DMS79 (cell line): ENCODE measurements around the gene FNDC3A.
"Not testable (repeated sequence)": the region's sequence is repeated elsewhere in the genome, so short reads cannot be mapped to it uniquely, and the experiment has no call there.

Experiments
- DNase-seq: peaks from one replicate; lab custom pipeline; 2025; lab: John Stamatoyannopoulos, UW

The FNDC3A gene

DNA sequence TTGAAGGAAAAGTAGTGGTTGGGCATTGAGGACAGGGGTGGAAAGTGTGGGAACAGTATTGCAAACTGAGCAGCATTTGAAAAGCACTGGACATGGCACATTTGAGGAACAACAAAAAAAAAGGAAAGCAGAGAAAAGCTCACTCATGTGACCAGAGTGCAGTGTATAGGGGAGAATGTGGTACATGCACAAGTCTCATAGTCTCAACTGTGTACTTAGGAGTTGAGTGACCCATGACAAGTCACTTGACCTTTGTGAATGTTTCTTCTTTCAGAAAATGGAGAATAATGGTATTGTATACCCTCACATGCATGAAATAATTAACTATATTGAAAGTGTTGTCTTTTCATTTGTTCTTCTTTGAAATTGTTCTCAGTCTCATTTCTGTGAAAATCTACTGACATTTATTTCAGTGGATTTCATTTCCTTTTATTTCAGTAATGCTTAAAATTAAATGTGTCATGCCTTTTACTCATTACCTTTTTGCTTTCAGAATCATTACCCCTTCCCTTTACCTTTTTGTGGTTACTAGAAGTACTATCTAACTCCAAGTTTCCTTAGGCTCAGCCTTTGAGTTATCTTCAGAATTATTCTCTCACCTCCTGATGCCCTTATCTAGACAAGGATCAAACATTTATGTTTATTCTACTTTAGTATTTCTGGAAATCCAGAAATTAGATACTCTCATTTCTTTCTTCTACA lies 165.3 kb downstream of the FNDC3A start:
- DNase-seq = no peak

DNA sequence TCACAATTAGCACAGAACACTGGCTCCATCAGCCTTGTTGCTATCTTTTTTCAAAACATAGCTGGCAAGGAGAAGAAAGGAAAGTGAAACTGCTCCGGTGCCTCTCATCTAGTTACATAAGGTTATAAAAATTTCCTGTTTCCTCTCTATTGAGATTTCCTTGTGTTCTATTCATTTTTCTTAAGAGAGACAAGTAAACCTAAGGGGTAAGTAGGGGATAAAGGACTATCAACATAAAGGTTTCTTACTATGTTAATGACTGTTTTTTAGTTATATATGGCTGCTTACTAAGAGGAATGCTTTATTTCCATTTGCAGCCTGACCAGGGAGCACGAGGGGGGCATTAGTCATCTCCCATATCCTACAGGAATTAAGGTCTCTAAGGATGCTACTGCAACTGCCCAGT lies 171.2 kb downstream of the FNDC3A start:
- DNase-seq = no peak

DNA sequence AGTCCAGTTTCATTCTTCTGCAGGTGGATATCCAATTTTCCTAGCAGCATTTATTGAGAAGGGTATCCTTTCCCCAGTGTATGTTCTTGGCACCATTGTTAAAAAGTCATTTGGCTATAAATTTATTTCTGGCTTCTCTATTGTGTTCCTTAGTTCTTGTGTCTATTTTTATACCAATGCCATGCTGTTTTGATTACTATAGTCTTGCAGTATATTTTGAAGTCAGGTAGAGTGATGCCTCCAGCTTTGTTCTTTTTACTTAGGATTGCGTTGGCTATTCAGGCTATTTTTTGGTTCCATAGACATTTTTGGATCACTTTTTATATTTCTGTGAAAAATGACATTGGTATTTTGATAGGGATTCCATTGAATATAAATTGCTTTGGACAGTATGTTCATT lies 172.7 kb downstream of the FNDC3A start:
- no peak for DNase-seq

DNA sequence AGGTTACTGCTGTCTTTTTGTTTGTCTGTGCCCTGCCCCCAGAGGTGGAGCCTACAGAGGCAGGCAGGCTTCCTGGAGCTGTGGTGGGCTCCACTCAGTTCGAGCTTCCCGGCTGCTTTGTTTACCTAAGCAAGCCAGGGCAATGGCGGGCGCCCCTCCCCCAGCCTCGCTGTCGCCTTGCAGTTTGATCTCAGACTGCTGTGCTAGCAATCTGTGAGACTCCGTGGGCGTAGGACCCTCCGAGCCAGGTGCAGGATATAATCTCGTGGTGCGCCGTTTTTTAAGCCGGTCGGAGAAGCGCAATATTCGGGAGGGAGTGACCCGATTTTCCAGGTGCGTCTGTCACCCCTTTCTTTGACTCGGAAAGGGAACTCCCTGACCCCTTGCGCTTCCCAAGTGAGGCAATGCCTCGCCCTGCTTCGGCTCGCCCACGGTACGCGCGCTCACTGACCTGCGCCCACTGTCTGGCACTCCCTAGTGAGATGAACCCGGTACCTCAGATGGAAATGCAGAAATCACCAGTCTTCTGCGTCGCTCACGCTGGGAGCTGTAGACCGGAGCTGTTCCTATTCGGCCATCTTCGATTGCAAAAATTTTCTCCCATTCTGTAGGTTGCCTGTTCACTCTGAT lies 182.4 kb downstream of the FNDC3A start:
- DNase-seq = not testable (repeated sequence)

DNA sequence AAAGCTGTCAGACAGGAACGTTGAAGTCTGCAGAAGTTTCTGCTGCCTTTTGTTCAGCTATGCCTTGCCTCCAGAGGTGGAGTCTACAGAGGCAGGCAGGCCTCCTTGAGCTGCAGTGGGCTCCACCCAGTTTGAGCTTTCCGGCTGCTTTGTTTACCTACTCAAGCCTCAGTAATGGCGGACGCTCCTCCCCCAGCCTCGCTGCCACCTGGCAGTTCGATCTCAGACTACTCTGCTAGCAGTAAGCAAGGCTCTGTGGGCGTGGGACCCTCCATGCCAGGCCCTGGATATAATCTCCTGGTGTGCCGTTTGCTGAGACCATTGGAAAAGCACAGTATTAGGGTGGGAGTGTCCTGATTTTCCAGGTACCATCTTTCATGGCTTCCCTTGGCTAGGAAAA lies 187.4 kb downstream of the FNDC3A start:
- not testable (repeated sequence) for DNase-seq

DNA sequence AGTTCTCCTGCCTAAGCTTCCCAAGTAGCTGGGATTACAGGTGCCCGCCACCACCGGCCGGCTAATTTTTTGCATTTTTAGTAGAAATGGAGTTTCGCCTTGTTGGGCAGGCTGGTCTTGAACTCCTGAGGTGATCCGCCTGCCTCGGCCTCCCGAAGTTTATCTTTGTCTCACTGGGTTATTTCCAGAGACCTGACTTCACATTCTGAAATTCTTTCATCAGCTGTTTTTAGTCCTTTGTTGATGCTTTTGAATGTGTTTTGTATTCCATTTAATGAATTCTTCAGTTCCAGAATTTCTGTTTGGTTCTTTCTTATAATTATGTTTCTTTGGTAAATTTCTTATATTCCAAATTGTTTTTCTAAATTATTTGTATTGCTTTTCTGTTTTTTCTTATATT lies 189.0 kb downstream of the FNDC3A start:
- no peak for DNase-seq

DNA sequence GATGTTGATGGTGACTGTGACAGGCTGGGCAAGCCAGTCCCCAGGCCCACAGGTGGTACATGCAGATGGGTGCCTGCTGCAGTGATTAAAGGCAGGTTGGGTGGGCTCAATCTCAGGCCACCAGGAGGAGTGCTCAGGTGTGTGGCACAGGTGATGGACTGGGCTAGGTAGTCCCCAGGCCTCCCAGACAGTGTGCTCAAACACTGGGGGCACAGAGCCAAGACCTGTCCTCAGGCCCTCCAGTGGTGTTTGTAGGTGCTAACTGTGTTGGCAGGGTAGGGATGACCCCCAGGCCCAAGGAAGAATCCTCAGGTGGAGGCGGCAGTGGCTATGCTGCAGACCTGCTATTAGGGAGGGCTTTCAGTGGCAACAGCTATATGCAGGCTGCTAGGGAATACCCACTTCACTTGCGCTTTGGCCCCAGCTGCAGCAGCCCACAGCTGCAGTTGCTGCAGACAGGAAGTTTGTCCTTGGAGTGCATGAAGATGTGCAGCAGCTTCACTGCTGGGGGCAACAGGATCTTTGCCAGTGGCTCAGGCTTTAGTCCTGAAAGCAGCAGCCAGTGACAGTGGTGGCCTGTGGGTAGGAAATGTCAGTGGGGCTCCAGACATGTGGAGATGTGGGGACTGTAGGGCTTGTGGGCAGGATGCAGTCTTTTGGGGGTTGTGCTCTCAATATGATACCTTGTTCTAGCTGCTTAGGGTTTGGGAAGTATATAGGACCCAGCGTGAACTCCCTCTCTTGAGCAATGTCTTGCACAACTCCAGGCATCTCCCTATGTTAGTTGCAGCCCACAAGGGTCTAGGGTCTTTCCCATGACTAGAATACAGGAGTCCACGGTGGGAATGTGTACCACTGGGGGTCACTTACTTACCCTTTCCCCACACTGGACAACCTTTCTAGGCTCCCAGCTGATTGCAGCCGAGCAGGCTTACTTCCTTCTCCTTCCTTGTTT lies 190.4 kb downstream of the FNDC3A start:
- no peak for DNase-seq

DNA sequence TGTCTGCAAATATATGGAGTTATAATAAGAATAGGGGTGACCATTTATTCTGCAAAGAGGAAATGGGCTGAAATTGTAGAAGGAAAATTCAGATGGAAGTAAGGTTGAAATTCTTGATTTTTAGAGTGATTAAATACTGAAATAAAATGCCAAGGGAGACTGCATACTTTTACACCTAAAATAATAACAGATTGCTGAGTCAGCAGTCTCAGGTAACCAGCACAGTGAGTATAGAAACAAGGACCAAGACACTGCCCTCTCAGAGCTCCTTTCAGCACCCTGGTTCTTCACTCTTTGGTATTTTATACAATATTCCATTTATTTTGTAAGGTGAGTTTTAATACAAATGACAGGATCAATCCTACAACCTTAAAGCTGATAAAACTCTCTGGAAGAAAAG lies 195.6 kb downstream of the FNDC3A start:
- DNase-seq = no peak

DNA sequence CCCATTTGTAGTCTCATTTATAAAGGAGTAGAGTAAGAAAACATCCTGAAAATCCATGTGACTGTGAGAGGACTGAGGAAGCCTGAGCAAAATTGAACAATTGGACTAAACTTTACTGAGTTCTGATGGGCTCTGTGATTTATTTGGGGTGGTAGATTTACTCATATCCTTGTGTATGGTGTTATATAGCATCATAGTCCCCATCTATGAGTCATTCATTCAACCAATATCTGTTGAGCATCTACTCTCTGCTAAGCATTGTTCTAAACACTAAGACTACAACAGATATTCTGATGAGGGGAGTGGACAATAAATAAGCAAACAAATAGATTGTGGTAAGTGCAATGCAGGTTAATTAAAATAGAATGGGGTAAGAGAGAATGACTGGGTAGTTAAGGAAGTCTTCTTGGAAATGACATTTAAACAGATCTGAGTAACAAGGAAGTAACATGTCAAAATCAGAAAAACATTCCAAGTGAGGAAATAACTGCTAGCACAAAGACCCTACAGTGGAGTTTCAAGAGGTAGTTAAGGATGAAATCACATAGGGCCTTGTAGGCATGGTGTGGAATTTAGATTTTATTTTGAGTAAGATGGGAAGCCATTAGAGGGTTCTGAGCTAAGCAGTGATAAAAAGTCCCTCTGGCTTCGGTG lies 208.1 kb downstream of the FNDC3A start:
- DNase-seq = no peak

DNA sequence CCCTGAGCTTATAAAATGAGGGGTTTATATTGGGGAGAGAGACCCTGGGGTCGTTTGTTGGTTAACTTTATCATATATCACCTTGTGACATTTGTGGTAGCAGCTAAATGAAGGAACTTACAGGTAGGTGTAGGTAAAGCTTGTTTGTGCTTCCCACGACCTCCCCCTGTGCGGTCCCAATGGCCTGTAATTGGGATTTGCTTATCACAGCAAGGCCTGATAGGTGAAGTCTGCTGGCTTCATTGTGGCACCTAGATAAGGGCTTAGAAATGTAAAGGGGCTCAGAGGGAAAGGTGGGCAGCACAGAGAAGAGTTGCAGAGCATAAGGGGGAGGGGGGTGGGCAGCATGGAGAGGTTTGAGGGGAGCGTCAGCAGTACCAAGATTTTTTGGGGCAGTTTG lies 208.9 kb downstream of the FNDC3A start:
- DNase-seq = no peak

DNA sequence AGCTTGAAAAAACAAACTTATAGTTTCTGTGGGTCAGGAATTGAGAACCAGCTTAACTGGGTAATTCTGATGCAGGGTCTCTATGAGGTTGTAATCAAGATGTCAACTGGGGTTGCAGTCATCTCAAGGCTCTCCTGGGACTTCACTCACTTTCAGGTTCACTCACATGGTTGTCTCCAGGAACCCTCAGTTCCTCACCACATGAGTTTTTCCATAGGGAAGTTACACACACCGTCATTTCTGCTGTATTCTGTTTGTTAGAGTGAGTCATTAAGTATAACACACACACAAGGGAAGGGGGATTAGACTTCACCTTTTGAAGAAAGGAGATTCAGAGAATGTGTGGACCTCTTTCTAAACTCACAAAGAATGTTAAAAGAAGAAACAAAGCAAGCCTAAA lies 209.6 kb downstream of the FNDC3A start:
- DNase-seq = no peak

DNA sequence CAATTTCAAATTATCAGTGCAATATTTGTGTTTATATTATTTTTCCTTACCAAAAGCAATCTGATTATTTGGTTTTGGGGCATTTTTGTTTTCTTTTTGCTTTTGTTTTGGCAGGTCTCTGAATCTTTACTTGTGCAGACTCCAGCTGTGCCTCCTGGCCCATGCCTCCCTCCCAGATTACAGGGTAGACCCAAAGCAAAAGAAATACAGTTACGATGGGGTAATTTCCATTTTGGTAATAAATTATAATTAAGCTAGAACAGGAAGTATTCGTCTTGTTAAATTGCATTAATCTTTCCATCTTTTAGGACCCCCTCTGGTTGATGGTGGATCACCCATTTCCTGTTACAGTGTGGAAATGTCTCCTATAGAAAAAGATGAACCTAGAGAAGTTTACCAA lies 215.2 kb downstream of the FNDC3A start:
- DNase-seq = no peak

DNA sequence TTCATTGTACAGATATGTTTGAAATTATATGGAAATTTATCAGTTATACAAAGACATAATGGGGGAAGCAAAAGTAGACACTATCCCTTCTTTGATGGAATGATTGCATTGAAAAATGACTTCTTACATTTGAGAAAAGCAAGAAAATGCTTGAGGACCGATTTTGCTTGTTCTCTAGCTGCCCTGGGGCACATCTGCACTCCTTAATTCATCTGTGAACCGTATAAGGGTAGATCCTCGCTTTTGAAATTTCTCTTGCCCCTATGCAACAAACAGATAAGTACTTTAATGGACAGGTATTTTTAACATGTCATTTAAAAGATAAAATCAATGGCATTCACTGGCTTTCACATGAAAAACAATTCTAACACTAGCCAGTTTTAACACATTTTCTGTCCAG lies 230.9 kb downstream of the FNDC3A start:
- no peak for DNase-seq

DNA sequence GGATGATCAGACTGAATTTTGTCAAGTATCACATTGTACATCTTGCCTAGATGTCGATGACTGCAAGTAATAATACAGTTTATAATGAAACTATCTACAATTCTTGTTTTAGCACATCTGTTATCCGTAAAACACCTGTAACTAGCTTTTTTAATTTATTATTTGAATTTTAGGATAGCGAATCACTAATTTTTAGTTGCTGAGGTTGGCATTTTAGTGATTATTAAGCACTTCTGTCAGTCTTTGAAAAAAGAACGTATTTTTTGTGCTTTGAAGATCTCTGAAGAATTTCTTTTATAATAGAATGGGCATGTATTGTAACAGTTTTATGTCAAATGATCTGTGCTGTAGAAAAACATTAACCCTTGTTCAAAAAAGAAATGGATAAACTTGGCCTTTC lies 232.9 kb downstream of the FNDC3A start:
- DNase-seq = no peak

DNA sequence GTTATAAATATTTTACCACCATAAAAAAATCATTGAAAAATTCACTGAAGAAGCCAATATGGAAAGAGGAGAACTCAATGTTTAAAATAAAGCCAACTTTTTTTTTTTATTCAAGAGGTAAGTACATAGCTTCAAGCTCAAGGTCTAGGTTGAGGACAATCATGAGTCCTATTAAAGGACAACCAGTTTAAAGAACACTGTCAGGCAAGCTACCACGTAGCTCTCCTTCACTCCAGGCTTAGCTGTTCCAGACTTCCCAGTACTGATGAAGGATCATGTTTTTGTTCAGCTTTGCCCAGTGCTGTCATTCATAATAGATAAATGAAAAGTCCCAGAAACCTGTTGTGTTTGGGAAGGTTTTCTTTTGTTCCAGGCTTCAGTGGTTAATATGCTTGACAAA lies 234.4 kb downstream of the FNDC3A start:
- DNase-seq = no peak

DNA sequence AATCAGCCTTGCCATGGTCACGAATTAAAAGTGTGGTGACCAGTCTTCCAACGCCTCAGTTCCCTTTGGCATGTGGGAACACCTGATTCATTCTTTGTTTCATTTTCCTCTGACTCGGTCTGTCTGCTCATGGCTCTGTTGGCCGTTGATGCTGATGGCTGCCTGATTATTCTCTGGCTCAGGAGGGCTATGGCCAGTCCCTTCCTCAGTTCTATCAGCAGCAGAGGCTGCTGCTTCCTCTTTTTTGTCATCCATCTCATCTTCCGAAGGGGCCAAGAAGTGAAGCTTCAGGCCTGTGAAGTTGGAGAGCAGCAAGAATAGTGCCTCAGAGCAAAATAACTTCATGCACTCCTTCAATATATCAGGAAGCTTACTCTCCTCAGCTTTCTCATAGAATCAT lies 235.0 kb downstream of the FNDC3A start:
- no peak for DNase-seq

DNA sequence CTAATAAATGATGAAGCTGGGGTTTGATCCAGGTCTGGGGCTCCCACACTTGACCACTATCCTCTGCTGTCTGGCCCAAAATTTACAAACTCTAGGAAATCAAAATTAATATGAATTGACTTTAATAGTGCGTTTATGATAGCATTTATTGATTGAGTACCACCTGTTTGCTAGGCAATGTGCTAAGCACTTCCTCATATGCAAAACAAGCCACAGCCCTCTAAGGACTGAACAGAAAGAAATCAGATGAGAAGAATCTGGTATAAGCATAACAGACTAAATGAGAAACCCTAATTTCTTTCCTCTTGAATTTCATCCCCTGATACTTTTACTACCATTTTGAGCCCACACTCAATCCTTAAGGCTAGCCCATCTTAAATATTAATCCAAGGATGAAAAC lies 237.8 kb downstream of the FNDC3A start:
- DNase-seq = no peak

DNA sequence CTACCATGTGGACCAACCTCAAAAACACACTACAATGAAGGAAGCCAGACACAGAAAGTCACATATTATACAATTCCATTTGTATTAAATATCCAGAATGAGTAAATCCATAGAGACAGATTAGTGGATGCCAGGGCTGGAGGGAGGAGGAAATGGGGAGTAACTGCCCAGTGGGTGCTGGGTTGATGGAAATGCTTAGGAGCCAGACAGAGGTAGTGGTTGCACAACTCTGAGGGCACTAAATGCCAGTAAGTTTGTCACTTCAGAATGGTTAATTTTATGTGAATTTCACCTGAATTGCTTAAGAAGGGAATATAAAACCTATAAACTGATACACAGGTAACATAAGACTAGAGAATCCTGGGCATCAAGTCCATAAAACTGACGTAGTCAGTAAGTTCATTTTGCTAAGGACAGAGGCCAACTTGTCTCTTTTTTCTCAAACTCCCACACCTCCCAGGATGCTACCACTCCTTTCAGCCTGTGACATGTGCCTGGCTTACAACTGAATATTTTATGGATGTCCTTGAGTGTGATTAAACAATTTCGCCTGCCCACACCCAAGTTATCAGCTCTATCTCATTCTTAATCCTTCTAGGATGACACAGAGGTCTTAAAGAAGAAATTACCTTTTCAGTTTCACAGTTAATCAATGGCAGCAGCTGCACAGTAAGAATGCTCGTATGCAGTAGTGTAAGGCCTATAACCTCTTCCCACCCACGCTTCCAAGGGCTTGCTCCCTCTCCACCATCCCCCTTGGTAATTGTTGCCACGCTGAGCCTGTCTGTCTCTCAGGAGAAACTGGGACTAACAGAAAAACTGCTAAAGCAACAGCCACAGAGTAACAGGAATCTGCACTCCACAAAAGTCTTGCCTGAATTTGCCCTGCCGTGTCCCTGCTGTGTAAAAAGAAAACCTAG lies 238.5 kb downstream of the FNDC3A start:
- no peak for DNase-seq

DNA sequence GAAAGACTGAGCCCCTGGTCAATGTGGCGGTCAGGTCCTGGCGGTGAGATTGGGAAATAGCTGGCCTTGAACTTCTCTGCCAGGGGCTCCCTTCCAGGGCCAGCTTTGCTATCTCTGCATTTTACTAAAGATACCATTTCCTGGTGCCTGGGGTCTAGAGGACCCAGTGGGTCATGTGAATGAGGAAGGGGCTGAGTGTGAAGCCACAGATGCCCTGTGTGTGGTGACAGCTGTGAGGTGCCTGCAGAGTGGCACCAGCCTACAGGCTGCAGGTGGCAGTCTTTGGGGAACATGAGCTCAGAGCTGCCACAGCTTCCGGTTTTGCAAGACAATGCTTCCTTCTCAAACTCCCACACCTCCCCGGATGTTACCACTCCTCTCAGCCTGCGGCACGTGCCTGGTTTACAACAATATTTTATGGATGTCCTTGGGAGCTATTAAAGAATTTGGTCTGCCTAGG lies 239.2 kb downstream of the FNDC3A start:
- no peak for DNase-seq

DNA sequence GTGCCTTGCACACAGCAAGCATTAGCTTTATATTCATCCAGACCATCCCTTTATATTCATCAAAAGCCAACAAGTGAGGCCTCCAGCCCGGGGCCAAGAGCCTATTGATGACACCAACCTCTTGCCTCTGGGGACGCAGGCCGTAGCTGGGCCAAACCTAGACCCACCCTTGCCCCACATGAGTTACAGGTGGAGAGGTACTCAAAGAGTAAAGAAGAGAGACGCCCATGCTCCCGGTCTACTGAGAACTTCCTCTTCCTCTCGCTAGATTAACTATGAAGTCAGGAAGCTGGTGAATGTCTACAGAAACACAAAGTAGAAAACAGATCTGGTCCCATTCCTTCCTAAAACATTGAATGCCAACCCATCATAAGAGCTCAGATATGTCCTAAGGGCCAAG lies 240.6 kb downstream of the FNDC3A start:
- DNase-seq = no peak

DNA sequence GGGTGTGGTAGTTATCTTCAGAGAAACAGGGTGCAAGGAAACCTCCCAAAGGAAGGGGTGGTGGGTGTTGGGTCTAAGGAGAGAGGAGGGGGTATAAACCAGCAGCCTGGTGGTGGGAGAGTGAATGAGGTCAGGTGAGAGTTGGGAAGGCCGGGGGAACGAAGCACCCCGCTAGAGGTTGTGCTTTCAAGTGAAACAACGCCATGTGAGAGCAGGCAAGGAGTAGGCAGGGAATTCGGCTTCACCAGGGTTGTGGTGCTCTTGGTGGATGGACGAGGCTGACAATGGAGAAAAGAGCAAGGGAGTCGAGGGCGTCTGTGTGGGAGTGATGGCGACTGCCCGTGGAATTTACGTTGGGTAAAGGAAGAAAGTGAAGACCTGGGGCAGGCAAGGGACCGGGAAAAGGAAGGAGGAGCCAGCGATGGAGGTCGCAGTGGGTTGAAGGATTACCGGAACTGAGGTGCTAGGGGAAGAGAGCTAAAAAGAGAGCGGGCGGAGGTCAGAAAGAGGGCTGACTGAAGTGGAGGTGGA lies 242.3 kb downstream of the FNDC3A start:
- DNase-seq = no peak
